Body of pancreas (tissue), 4 donors: Measurements from ENCODE around the gene ETS1. TPM values are rescaled to one million over a fixed set of nuclear protein-coding genes. Genes with fewer than 3 reads are reported as not detected.
A peak's percentile ranks its signal among the peaks of the same experiment; 100 is the strongest.

ENCODE experiments used
- ATAC-seq: fragments of 150-250 bp; one replicate; pipeline ENCODE4 v1.9.1; 2016
- DNase-seq, 4 donors: peaks; one replicate each; pipeline ENCODE4 v3.0.0-alpha.2; 2019
- H3K27ac ChIP-seq, 4 donors: fragments of 200-600 bp; sonication (generic); 1 replicate in 3 of 4; 2 replicates in 1 of 4; pipeline versions ENCODE4 v1.5.1 to v1.6.1; 2016 to 2019; ENCODE audit warnings: mild to moderate bottlenecking in 1 of 4, mixed read lengths in 1 of 4, moderate library complexity in 1 of 4
- H3K27me3 ChIP-seq, 2 donors: fragments of 200-600 bp; sonication (generic); one replicate each; pipeline ENCODE4 v1.6.0; 2016; ENCODE audit warnings: mild to moderate bottlenecking in 1 of 2
- H3K36me3 ChIP-seq, 2 donors: fragments of 200-600 bp; sonication (generic); replicated peaks in 1 of 2; 2 replicates each; pipeline ENCODE4 v1.5.1; 2016; ENCODE audit warnings: low read depth in 2 of 2; ENCODE audit not compliant: insufficient read depth in 1 of 2
- H3K4me1 ChIP-seq: fragments of 200-600 bp; sonication (generic); one replicate; pipeline ENCODE4 v1.6.0; 2016
- H3K4me3 ChIP-seq, 2 donors: fragments of 200-600 bp; sonication (generic); 1 replicate in 1 of 2; 2 replicates in 1 of 2; pipeline ENCODE4 v1.5.1; 2016 to 2019
- H3K9me3 ChIP-seq, 3 donors: fragments of 200-600 bp; sonication (generic); 1 replicate in 2 of 3; 2 replicates in 1 of 3; pipeline ENCODE4 v1.5.1; 2016
- POLR2A ChIP-seq, 3 donors: fragments of 450-650 bp; IDR thresholded peaks; one replicate each; pipeline ENCODE4 v1.6.1; 2016; ENCODE audit warnings: antibody characterized with exemption in 3 of 3, mild to moderate bottlenecking in 2 of 3
- WGBS, 2 donors: methylation state at CpG; one replicate each; pipeline ENCODE4 v1.1.5; 2017; 5-methylcytosine and 5-hydroxymethylcytosine counted together
- intact Hi-C: fragments of 100-400 bp; cut with DNase I; formaldehyde crosslinking; loops from one replicate; pipeline ENCODE4 v1.15.1; 2023
- total RNA-seq, 2 donors: library from RNA; depleted of rRNA; stranded (reverse); fragments of >200 nt; gene quantifications; one replicate each; pipeline ENCODE4 v1.1.0, GENCODE V29; 2016
- TF ChIP-seq, protein P1 (sequence below), 7 experiments: fragments of 450-650 bp in 4 of 7; fragments of 200-600 bp in 3 of 7; sonication (generic) in 3 of 7; IDR thresholded peaks; one replicate each; pipeline ENCODE4 v1.5.1; 2016 to 2019; ENCODE audit warnings: antibody characterized with exemption in 7 of 7

ETS1 gene, protein sequence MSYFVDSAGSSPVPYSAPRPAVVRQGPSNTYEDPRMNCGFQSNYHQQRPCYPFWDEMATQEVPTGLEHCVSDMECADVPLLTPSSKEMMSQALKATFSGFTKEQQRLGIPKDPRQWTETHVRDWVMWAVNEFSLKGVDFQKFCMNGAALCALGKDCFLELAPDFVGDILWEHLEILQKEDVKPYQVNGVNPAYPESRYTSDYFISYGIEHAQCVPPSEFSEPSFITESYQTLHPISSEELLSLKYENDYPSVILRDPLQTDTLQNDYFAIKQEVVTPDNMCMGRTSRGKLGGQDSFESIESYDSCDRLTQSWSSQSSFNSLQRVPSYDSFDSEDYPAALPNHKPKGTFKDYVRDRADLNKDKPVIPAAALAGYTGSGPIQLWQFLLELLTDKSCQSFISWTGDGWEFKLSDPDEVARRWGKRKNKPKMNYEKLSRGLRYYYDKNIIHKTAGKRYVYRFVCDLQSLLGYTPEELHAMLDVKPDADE
- 10 to 100 TPM; 20.0 to 22.7 TPM for total RNA-seq

DNA sequence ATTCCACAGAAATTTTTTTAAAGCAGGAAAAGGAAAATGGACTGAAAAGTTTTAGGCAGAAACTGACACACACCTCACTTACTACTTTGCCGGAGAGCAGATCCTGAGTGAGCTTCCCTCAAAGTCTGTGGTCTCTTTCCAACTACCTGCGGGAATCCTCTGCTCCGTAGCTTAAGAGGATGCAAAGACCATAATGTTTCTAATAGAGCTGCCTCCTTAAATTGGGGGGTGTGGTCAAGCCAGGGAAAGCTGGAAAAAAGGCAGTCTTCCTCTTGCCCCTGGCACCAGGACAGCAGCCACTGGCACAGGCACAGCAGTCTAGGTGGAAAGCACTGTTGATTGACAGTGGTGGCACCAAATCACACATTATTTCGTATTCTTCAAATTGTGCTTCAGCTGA, at the start of gene ETS1:
Gene ETS1 (minus strand): TSS at position 144 of the 400 bp plus-strand sequence. CDS start 14,428 bp downstream, outside the sequence.
- Histone ChIP-seq H3K36me3 (no peaks in the 10 kb centered on the region), H3K9me3 (no peaks in the 10 kb centered on the region), H3K4me3 (no peak within 1 kb of the TSS), H3K27ac (no peak within 1 kb of the TSS), H3K4me1 (peaks cover 5% of the 10 kb centered on the region), H3K27me3 (no peaks in the 10 kb centered on the region)
- ATAC-seq (peak; percentile 47), DNase-seq (peak; percentile 39 to 74 (median 65))
- WGBS, 2 donors, result 18 to 23% methylated on average over 4 of the region's 4 CpGs
- intact Hi-C loops, result no loop called here
- TF ChIP-seq, protein P1, sequence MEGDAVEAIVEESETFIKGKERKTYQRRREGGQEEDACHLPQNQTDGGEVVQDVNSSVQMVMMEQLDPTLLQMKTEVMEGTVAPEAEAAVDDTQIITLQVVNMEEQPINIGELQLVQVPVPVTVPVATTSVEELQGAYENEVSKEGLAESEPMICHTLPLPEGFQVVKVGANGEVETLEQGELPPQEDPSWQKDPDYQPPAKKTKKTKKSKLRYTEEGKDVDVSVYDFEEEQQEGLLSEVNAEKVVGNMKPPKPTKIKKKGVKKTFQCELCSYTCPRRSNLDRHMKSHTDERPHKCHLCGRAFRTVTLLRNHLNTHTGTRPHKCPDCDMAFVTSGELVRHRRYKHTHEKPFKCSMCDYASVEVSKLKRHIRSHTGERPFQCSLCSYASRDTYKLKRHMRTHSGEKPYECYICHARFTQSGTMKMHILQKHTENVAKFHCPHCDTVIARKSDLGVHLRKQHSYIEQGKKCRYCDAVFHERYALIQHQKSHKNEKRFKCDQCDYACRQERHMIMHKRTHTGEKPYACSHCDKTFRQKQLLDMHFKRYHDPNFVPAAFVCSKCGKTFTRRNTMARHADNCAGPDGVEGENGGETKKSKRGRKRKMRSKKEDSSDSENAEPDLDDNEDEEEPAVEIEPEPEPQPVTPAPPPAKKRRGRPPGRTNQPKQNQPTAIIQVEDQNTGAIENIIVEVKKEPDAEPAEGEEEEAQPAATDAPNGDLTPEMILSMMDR (IDR thresholded peaks at IDR 0.05), result no peak
- TF ChIP-seq POLR2A (IDR thresholded peaks at IDR 0.05), result no peak

DNA sequence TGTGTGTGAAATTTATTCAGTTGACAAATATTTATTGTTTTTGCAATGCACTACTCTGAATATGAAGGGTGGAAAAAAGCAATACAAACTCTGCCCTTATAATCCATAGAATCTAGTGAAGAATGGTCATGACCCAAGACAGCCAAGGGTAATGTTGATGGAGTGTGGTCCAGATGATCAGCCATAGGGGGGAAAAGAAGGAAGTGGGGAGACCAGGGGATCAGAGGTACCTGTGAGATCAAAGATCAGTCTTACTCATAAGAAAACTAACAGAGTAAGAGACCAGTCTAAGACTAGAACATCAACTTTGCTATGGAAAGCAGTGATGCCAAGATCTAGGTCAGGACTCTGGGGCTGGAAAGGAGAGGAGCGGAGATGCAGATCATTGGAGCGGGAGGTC, 47.0 kb upstream of the ETS1 start:
- no peaks in the 10 kb centered on the region for H3K9me3 ChIP-seq
- no peaks in the 10 kb centered on the region for H3K36me3 ChIP-seq
- H3K4me3 ChIP-seq, result no peak overlapping the region
- peaks cover 12% of the 10 kb centered on the region for H3K4me1 ChIP-seq
- intact Hi-C loops, result loop anchor here (10.0 kb wide), 2 partner anchors 190 to 460 kb away; no protein-coding TSS in a partner anchor
- H3K27ac ChIP-seq, result no peak overlapping the region
- no peak for TF ChIP-seq POLR2A (IDR thresholded peaks at IDR 0.05)
- TF ChIP-seq, protein P1 (IDR thresholded peaks at IDR 0.05), result no peak
- 84 to 96% methylated on average over 2 of the region's 2 CpGs for WGBS, 2 donors
- DNase-seq (no peak), ATAC-seq (no peak)
- H3K27me3 ChIP-seq, result no peaks in the 10 kb centered on the region

DNA sequence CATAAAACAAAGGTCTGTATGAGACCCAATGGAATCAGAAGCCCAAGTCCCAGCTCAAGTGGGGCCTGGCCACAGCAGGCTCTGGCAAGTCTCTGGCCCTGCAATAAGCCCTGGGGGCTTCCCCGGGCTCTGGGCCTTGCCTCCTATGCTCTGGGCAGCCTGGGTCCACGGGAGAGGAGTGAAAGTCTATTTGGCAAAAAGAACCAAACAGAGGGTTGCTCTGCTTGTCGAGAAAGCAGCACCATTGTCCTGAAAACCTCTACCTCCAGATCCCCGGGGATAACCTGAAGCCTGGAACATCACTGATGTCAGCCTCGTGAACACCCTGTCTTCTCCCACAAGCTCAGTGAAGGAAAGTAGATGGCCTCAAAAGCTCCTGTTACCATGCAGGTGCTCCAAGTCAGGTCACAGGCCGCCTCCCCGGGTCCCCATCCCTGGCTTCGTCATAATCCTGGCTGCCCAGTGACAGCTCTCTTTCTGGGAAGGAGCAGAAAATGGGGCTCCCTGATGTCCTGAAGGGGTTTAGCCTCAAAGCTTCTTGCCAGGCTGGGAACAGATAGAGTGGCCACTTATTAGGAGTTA, 46.1 kb upstream of the ETS1 start:
- intact Hi-C loops, result loop anchor here (10.0 kb wide), 2 partner anchors 191 to 459 kb away; no protein-coding TSS in a partner anchor
- Histone ChIP-seq H3K9me3 (no peaks in the 10 kb centered on the region), H3K4me3 (no peak overlapping the region), H3K4me1 (peaks cover 12% of the 10 kb centered on the region), H3K27ac (no peak overlapping the region), H3K27me3 (no peaks in the 10 kb centered on the region), H3K36me3 (no peaks in the 10 kb centered on the region)
- WGBS, 2 donors, result 80% methylated on average over 8 of the region's 8 CpGs
- DNase-seq (no peak), ATAC-seq (no peak)
- no peak for TF ChIP-seq POLR2A (IDR thresholded peaks at IDR 0.05)
- TF ChIP-seq, protein P1 (IDR thresholded peaks at IDR 0.05), result no peak

DNA sequence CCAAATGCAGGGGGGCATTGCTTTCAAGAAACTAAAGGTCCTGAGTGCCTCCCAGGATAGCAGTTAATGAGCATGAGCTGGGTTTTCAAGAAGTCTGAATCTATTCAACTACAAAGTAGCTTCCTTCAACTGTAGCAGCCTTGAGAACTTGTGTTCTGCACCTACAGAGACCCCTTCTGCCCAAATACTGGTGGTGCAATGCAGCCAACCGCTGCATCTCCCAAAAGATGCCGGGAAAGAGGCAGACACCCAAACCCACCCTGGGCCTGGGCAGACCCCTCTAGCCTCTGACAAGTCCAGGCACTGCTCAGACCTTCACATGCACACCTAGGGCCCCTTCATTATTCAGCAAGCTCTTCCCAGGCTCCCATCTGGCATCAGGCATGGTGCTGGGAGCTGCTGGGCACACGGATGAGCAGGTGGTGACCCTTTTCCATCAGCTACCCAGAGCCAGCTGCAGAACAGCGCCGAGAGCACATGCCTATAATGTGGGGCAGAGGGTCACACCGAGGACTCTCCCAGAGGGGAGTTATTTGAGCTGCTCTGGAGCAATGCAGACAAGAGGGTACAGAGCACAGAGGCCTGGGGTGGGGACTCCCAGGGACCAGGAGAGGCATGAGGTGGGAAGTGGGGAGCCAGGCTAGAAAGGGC, 44.9 kb upstream of the ETS1 start:
- Histone ChIP-seq H3K4me1 (peaks cover 12% of the 10 kb centered on the region), H3K27me3 (no peaks in the 10 kb centered on the region), H3K36me3 (no peaks in the 10 kb centered on the region), H3K27ac (no peak overlapping the region), H3K4me3 (no peak overlapping the region), H3K9me3 (no peaks in the 10 kb centered on the region)
- TF ChIP-seq POLR2A (IDR thresholded peaks at IDR 0.05), result no peak
- TF ChIP-seq, protein P1 (IDR thresholded peaks at IDR 0.05), result peak in 5 of 7 experiments; percentile 22 to 39 (median 33)
- peak in 2 of 4 donors; percentile 28 to 32 for DNase-seq
- 20 to 49% methylated on average over 1 to 6 of the region's 6 CpGs for WGBS, 2 donors
- intact Hi-C loops, result loop anchor here (10.0 kb wide), 2 partner anchors 193 to 457 kb away; no protein-coding TSS in a partner anchor
- no peak for ATAC-seq
